ENCODE data around the gene NOSIP.

Gene NOSIP

DNA sequence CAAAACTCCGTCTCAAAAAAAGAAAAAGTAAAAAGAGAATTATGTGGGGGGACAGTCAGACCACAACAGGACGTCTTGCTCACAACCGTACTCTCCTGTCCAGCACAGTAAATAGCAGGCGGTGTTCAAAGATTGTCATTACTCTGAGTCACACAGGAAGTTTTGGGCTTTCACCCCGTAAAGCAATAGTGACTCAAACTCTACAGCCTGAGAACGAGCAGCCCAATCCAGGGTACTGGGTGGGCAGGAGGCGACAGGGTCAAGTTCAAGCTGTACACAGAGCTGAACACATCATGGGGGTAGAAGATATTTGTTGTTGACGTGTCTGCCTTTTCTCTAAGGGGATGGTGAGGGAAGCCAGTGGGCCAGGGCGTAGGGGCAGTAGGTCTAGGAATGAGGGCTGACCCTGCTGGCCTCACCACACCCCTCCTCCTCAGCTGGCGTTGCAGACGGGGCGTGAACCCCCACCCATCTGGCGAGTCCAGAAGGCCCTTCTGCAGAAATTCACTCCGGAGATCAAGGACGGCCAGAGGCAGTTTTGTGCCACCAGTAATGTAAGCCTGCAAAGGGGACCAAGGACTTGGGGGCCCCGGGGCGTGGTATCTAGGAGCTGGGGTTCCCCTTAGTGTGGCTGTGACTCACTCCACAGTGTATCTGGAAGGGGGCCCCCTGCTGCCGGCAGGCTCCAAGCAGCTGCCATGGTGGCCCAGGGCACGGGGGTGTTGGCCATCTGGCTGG, 33.9 kb upstream of the NOSIP start:
- Histone ChIP-seq H3K27ac (no peak overlapping the region), H3K36me3 (ENCODE audit: insufficient read depth, low read length) (peaks cover 64% of the 10 kb centered on the region), H3K9me3 (ENCODE audit: low read depth, low read length) (no peaks in the 10 kb centered on the region), H3K4me3 (no peak overlapping the region), H3K9ac (ENCODE audit: insufficient read length) (no peak overlapping the region)
- TF ChIP-seq FOXP2 (optimal IDR thresholded peaks at IDR 0.05; ENCODE audit: control extremely low read depth, extremely low read length, insufficient read depth) (no peak), POLR2AphosphoS5 (IDR thresholded peaks at IDR 0.05; ENCODE audit: borderline replicate concordance, low read depth, low read length) (no peak), EZH2 (IDR thresholded peaks at IDR 0.05) (no peak)
- DNase-seq (ENCODE audit: low read depth, low spot score): no peak

DNA sequence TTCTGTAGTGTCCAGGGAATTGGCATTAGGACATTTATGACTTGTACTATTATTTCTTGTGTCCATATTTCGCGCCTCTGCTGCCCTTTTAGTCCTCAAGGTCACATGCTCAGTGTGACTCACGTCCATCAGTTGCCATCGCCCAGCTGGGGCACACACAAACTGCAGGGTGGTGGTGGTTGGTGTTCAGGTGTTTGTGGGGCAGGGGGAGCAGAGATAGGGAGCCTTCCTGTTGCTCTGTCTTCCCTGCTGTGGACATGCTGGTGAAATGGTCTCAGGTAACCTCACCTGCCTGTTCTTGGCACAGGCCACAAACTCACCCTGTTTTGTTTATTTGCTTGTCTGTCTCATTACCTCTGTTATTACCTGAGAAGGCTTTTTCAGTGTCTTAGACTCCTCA, 33.0 kb upstream of the NOSIP start:
- H3K9me3 ChIP-seq (ENCODE audit: low read depth, low read length): no peaks in the 10 kb centered on the region
- peaks cover 68% of the 10 kb centered on the region for H3K36me3 ChIP-seq (ENCODE audit: insufficient read depth, low read length)
- H3K27ac ChIP-seq: no peak overlapping the region
- no peak for DNase-seq (ENCODE audit: low read depth, low spot score)
- TF ChIP-seq POLR2AphosphoS5 (IDR thresholded peaks at IDR 0.05; ENCODE audit: borderline replicate concordance, low read depth, low read length) (no peak), EZH2 (IDR thresholded peaks at IDR 0.05) (no peak), FOXP2 (optimal IDR thresholded peaks at IDR 0.05; ENCODE audit: control extremely low read depth, extremely low read length, insufficient read depth) (no peak)
- H3K4me3 ChIP-seq: no peak overlapping the region
- H3K9ac ChIP-seq (ENCODE audit: insufficient read length): no peak overlapping the region

DNA sequence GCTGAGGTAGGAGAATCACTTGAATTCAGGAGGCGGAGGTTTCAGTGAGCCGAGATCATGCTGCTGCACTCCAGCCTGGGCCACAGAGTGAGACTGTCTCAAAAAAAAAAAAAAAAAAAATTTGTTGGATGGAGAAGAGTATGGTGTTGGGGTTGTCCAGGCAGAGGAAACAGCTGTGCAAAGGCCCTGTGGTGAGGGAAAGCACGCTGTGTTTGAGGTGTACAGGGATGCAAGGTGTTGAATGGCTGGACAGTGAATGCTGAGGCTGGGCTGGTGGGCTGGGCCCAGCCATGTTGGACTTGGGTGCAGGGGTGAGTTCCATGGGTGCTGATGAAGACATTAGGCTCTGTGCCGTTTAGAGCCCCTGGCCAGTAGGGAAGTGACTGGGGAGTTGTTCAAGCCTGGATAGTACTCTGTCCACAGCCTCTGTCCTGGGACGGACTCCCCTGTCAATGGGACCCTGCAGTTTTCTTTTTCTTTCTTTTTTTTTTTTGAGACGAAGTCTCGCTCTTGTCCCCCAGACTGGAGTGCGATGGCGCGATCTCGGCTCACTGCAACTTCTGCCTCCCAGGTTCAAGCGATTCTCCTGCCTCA, 29.2 kb upstream of the NOSIP start:
- H3K9me3 ChIP-seq (ENCODE audit: low read depth, low read length): no peaks in the 10 kb centered on the region
- H3K9ac ChIP-seq (ENCODE audit: insufficient read length): no peak overlapping the region
- H3K4me3 ChIP-seq: no peak overlapping the region
- no peak overlapping the region for H3K27ac ChIP-seq
- DNase-seq (ENCODE audit: low read depth, low spot score): no peak
- TF ChIP-seq POLR2AphosphoS5 (IDR thresholded peaks at IDR 0.05; ENCODE audit: borderline replicate concordance, low read depth, low read length) (no peak), EZH2 (IDR thresholded peaks at IDR 0.05) (no peak), FOXP2 (optimal IDR thresholded peaks at IDR 0.05; ENCODE audit: control extremely low read depth, extremely low read length, insufficient read depth) (no peak)
- peaks cover 62% of the 10 kb centered on the region for H3K36me3 ChIP-seq (ENCODE audit: insufficient read depth, low read length)

DNA sequence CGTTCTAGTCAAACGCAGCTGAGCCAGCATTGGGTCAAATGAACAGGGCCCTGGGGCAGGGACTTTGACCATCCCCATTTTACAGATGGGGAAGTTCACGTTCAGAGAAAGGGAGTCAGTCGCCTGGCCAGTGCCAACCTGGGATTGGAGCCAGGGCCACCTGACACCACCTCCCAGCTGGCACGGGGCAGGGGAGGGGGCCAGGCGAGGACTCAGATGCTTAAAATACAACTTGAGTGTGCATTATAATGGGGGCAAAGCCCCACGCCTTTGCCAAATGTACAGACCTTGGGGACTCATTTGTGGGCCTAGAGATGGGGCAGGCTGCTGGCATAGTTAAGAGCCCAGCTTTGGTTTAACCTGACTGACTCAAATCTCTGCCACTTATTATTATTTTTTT, 25.2 kb upstream of the NOSIP start:
- no peak for TF ChIP-seq FOXP2 (optimal IDR thresholded peaks at IDR 0.05; ENCODE audit: control extremely low read depth, extremely low read length, insufficient read depth)
- TF ChIP-seq POLR2AphosphoS5 (IDR thresholded peaks at IDR 0.05; ENCODE audit: borderline replicate concordance, low read depth, low read length): no peak
- no peak for TF ChIP-seq EZH2 (IDR thresholded peaks at IDR 0.05)
- DNase-seq (ENCODE audit: low read depth, low spot score): no peak
- Histone ChIP-seq H3K4me3 (no peak overlapping the region), H3K9me3 (ENCODE audit: low read depth, low read length) (no peaks in the 10 kb centered on the region), H3K36me3 (ENCODE audit: insufficient read depth, low read length) (peaks cover 76% of the 10 kb centered on the region), H3K27ac (no peak overlapping the region), H3K9ac (ENCODE audit: insufficient read length) (no peak overlapping the region)

DNA sequence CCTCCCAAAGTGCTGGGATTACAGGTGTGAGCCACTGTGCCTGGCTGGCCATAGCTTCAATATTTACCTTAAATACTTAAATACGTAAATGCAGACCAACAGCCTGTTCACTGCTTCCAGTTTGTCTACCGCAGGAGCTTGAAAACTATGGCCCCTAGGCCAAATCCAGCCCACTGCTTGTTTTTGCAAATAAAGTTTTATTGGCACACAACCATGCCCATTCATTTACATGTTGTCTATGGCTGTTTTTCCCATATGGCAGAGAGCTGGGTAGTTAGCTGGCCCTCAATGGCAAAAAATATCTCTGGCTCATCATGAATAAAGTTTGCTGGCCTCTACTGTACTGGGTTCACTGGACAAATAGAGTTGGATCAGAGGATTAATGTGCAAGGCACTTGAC, 22.4 kb upstream of the NOSIP start:
- peaks cover 83% of the 10 kb centered on the region for H3K36me3 ChIP-seq (ENCODE audit: insufficient read depth, low read length)
- DNase-seq (ENCODE audit: low read depth, low spot score): no peak
- no peak overlapping the region for H3K9ac ChIP-seq (ENCODE audit: insufficient read length)

DNA sequence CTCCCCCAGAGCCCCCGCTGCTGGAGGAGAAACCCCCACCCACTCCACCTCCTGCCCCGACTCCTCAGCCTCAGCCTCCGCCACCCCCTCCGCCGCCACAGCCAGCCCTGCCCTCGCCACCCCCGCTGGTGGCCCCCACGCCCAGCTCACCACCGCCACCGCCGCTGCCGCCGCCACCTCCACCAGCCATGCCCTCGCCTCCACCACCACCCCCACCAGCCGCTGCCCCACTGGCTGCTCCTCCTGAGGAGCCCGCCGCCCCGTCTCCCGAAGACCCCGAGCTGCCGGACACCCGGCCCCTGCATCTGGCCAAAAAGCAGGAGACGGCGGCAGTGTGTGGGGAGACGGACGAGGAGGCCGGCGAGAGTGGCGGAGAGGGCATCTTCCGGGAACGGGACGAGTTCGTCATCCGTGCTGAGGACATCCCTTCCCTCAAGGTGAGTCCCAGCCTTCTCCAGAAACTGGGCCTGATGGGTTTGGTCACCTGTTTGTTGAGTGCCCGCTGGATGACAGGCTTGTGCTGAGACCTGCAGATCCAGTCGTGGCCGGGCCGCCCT, 21.2 kb upstream of the NOSIP start:
- no peaks in the 10 kb centered on the region for H3K9me3 ChIP-seq (ENCODE audit: low read depth, low read length)
- H3K4me3 ChIP-seq: no peak overlapping the region
- H3K27ac ChIP-seq: no peak overlapping the region
- no peak for TF ChIP-seq EZH2 (IDR thresholded peaks at IDR 0.05)
- no peak for TF ChIP-seq FOXP2 (optimal IDR thresholded peaks at IDR 0.05; ENCODE audit: control extremely low read depth, extremely low read length, insufficient read depth)
- no peak for TF ChIP-seq POLR2AphosphoS5 (IDR thresholded peaks at IDR 0.05; ENCODE audit: borderline replicate concordance, low read depth, low read length)
- DNase-seq (ENCODE audit: low read depth, low spot score): no peak
- H3K9ac ChIP-seq (ENCODE audit: insufficient read length): no peak overlapping the region
- H3K36me3 ChIP-seq (ENCODE audit: insufficient read depth, low read length): peaks cover 82% of the 10 kb centered on the region

More for the DNA sequence above, 22.4 kb upstream of the NOSIP start:
- Histone ChIP-seq H3K4me3 (no peak overlapping the region), H3K9me3 (ENCODE audit: low read depth, low read length) (no peaks in the 10 kb centered on the region), H3K27ac (no peak overlapping the region)
- no peak for TF ChIP-seq EZH2 (IDR thresholded peaks at IDR 0.05)
- no peak for TF ChIP-seq POLR2AphosphoS5 (IDR thresholded peaks at IDR 0.05; ENCODE audit: borderline replicate concordance, low read depth, low read length)
- no peak for TF ChIP-seq FOXP2 (optimal IDR thresholded peaks at IDR 0.05; ENCODE audit: control extremely low read depth, extremely low read length, insufficient read depth)

DNA sequence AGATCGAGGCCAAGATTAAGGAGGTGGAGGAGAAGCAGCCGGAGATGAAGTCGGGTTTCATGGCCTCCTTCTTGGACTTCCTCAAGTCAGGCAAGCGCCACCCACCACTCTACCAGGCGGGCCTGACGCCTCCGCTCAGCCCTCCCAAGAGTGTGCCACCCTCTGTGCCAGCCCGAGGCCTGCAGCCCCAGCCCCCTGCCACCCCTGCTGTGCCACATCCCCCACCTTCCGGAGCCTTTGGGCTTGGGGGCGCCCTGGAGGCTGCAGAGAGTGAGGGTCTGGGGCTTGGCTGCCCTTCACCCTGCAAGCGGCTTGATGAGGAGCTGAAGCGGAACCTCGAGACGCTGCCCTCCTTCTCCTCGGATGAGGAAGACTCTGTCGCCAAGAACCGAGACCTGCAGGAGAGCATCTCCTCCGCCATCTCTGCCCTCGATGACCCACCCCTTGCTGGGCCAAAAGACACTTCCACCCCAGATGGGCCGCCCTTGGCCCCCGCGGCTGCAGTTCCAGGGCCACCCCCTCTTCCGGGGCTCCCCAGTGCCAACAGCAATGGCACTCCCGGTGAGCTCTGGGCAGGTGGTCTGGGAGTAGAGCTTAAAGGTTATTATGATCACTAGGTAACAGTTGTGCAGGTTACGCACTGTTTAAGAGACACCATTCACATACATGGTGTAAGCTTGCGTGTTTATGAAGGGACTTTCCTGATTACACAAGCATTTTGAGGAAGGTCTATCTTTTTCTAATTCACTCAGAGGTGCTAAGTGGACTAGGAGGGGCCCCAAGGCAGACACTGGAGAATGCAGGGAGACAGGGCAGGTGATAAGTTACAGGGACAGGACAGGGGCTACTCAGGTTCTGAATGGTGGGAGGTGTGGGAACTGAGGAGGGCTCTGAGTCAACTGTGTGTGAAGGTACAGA, 19.3 kb upstream of the NOSIP start:
- peaks cover 84% of the 10 kb centered on the region for H3K36me3 ChIP-seq (ENCODE audit: insufficient read depth, low read length)
- no peaks in the 10 kb centered on the region for H3K9me3 ChIP-seq (ENCODE audit: low read depth, low read length)
- H3K9ac ChIP-seq (ENCODE audit: insufficient read length): no peak overlapping the region
- no peak for DNase-seq (ENCODE audit: low read depth, low spot score)
- TF ChIP-seq EZH2 (IDR thresholded peaks at IDR 0.05) (no peak), POLR2AphosphoS5 (IDR thresholded peaks at IDR 0.05; ENCODE audit: borderline replicate concordance, low read depth, low read length) (no peak), FOXP2 (optimal IDR thresholded peaks at IDR 0.05; ENCODE audit: control extremely low read depth, extremely low read length, insufficient read depth) (no peak)
- no peak overlapping the region for H3K27ac ChIP-seq
- no peak overlapping the region for H3K4me3 ChIP-seq

DNA sequence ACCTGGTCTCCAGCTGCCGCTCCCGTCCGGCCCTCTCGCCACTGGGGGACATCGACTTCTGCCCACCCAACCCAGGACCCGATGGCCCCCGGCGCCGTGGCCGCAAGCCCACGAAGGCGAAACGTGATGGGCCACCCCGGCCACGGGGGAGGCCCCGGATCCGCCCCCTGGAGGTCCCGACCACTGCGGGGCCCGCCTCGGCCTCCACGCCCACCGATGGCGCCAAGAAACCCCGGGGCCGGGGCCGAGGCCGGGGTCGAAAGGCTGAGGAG, 17.3 kb upstream of the NOSIP start:
- TF ChIP-seq FOXP2 (optimal IDR thresholded peaks at IDR 0.05; ENCODE audit: control extremely low read depth, extremely low read length, insufficient read depth): no peak
- TF ChIP-seq POLR2AphosphoS5 (IDR thresholded peaks at IDR 0.05; ENCODE audit: borderline replicate concordance, low read depth, low read length): no peak
- no peak for TF ChIP-seq EZH2 (IDR thresholded peaks at IDR 0.05)
- H3K4me3 ChIP-seq: no peak overlapping the region
- H3K9me3 ChIP-seq (ENCODE audit: low read depth, low read length): no peaks in the 10 kb centered on the region
- no peak for DNase-seq (ENCODE audit: low read depth, low spot score)
- H3K27ac ChIP-seq: no peak overlapping the region
- H3K9ac ChIP-seq (ENCODE audit: insufficient read length): no peak overlapping the region
- H3K36me3 ChIP-seq (ENCODE audit: insufficient read depth, low read length): peaks cover 79% of the 10 kb centered on the region

Data from SK-N-MC (cell line).